HFF-Myc (cell line): ENCODE measurements around the gene BLNK.

ENCODE experiments used
- DNase-seq: peaks from one replicate; pipeline ENCODE4 v3.0.0-alpha.2; 2011; ENCODE audit warnings: low read depth; ENCODE audit errors: extremely low read depth
- H3K4me3 ChIP-seq: replicated peaks from 2 replicates; pipeline ENCODE4 v1.5.1; 2011; ENCODE audit warnings: low read depth, mild to moderate bottlenecking, control low read depth, low read length
- CTCF ChIP-seq: IDR thresholded peaks from 2 replicates; pipeline ENCODE4 v1.5.1; 2012; ENCODE audit warnings: mild to moderate bottlenecking, low read depth, low read length, control low read depth; ENCODE audit errors: missing control alignments

BLNK gene

GRCh38 chr10:96271016-96271815 lies at the start of gene BLNK:
Gene BLNK, minus strand, starts transcription at chr10:96271569. Its CDS starts 171 bp downstream, at chr10:96271398.
- no peak for TF ChIP-seq CTCF
- H3K4me3 ChIP-seq: no peak within 1 kb of the TSS
- DNase-seq: no peak

GRCh38 chr10:96319754-96320474 lies 48.5 kb upstream of the BLNK start:
- no peak overlapping the region for H3K4me3 ChIP-seq
- no peak for TF ChIP-seq CTCF
- no peak for DNase-seq

GRCh38 chr10:96317067-96317833 lies 45.9 kb upstream of the BLNK start:
- DNase-seq: no peak
- H3K4me3 ChIP-seq: no peak overlapping the region
- TF ChIP-seq CTCF: no peak

- DNase-seq: no peak
- no peak overlapping the region for H3K4me3 ChIP-seq
- no peak for TF ChIP-seq CTCF
Observed at GRCh38 chr10:96313344-96313743, 42.0 kb upstream of the BLNK start.

- DNase-seq: no peak
- H3K4me3 ChIP-seq: no peak overlapping the region
- no peak for TF ChIP-seq CTCF
Observed at GRCh38 chr10:96311180-96311715, 39.9 kb upstream of the BLNK start.

GRCh38 chr10:96310321-96310669 lies 38.9 kb upstream of the BLNK start:
- no peak overlapping the region for H3K4me3 ChIP-seq
- no peak for DNase-seq

More at GRCh38 chr10:96310321-96310669, 38.9 kb upstream of the BLNK start:
- no peak for TF ChIP-seq CTCF
